Fibroblast of skin of scalp (primary cell): ENCODE data around the gene BMP7.
"Not testable (repeated sequence)": the region's sequence is repeated elsewhere in the genome, so short reads cannot be mapped to it uniquely, and the experiment has no call there.

Experiments
- DNase-seq: peaks from one replicate; pipeline ENCODE4 v3.0.0-alpha.2; 2013

The BMP7 gene

GRCh38 chr20:57210054-57210910 lies 56.2 kb downstream of the BMP7 start:
- DNase-seq: no peak

- DNase-seq: no peak
These were observed 57.0 kb downstream of the BMP7 start for GRCh38 chr20:57209413-57209812.

- DNase-seq: no peak
These were observed 58.2 kb downstream of the BMP7 start for GRCh38 chr20:57208198-57208597.

GRCh38 chr20:57207251-57207650 lies 59.2 kb downstream of the BMP7 start:
- DNase-seq: no peak

- DNase-seq: peak; percentile 54
These were observed 60.7 kb downstream of the BMP7 start for GRCh38 chr20:57205606-57206219.

- DNase-seq: no peak
These were observed 62.5 kb downstream of the BMP7 start for GRCh38 chr20:57203986-57204385.

GRCh38 chr20:57203204-57203603 lies 63.2 kb downstream of the BMP7 start:
- no peak for DNase-seq

GRCh38 chr20:57202309-57202708 lies 64.1 kb downstream of the BMP7 start:
- DNase-seq: no peak

- DNase-seq: no peak
These were observed 65.4 kb downstream of the BMP7 start for GRCh38 chr20:57200882-57201695.

GRCh38 chr20:57199656-57200405 lies 66.6 kb downstream of the BMP7 start:
- no peak for DNase-seq

- DNase-seq: no peak
These were observed 68.0 kb downstream of the BMP7 start for GRCh38 chr20:57198132-57199072.

GRCh38 chr20:57197352-57198131 lies 68.9 kb downstream of the BMP7 start:
- DNase-seq: no peak

- peak; percentile 9 for DNase-seq
These were observed 70.9 kb downstream of the BMP7 start for GRCh38 chr20:57195469-57196100.

GRCh38 chr20:57195023-57195422 lies 71.4 kb downstream of the BMP7 start:
- DNase-seq: no peak

- DNase-seq: no peak
These were observed 72.3 kb downstream of the BMP7 start for GRCh38 chr20:57194154-57194553.

- no peak for DNase-seq
These were observed 73.3 kb downstream of the BMP7 start for GRCh38 chr20:57193094-57193493.

GRCh38 chr20:57192311-57192710 lies 74.1 kb downstream of the BMP7 start:
- no peak for DNase-seq

- DNase-seq: not testable (repeated sequence)
These were observed 75.2 kb downstream of the BMP7 start for GRCh38 chr20:57191265-57191638.

GRCh38 chr20:57190536-57191264 lies 75.7 kb downstream of the BMP7 start:
- DNase-seq: peak; percentile 34
